ENCODE results near the gene STOML1. TPM values are rescaled to one million over a fixed set of nuclear protein-coding genes. Genes with fewer than 3 reads are reported as not detected.
A peak's percentile ranks its signal among the peaks of the same experiment; 100 is the strongest.

STOML1 gene
- total RNA-seq, 1 donor from 2014 or later: 23.4 TPM

DNA sequence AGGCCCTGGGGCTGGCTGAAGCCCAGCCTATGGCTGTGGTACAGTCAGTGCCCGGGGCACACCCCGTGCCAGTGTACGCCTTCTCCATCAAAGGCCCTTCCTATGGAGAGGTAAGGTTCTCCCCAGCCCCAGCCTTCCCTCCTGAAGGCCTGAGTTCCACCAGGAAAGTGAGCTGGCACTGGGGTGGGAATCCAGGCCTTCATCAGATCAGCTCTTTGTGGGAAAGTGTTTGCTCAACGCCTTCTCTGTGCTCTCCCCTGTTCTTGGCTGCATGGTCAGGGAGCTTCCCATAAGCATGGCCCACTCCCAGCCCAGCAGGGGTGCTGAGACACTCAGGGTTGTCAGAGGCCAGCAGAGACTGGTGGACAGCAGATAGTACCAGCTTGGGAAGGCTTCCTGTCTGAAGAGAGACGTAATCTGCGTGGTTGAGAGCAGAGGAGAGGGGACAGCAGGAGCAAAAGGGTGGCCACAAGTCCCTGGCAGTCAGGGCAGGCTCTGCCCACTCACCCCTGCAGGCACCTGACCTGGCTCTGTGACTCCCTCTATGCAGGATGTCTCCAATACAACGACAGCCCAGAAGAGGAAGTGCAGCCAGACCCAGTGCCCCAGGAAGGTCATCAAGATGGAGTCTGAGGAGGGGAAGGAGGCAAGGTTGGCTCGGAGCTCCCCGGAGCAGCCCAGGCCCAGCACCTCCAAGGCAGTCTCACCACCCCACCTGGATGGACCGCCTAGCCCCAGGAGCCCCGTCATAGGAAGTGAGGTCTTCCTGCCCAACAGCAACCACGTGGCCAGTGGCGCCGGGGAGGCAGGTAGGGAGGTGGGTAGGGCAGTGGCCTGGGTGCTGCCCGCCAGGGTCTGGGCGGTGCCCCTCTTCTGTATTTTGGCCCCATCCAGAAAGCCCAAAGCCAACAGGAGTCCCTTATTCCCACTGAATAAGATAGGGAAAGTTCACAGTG lies 40.8 kb upstream of the STOML1 start:
- peak; percentile 62 for ATAC-seq
- peaks cover 72% of the 10 kb centered on the region for H3K36me3 ChIP-seq

DNA sequence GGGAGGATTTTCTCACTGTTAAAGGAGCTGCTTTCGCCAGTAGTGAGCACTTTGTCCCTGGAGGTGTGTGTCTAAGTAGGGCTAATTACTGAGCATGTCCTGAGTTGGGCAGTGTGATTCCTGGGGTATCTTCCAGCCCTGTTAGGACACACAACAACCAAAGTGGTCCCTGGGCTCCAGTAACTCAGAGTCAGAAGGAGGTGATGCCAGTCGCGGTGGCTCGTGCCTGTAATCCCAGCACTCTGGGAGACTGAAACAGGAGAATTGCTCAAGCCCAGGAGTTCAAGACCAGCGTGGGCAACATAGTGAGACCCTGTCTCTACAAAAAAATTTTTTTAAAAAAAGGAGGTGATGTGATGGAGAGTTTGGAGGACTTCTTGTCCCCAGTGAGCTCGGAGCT lies 40.0 kb upstream of the STOML1 start:
- H3K4me1 ChIP-seq: no peaks in the 10 kb centered on the region
- no peaks in the 10 kb centered on the region for H3K27me3 ChIP-seq
- H3K36me3 ChIP-seq: peaks cover 68% of the 10 kb centered on the region
- ATAC-seq (no peak), DNase-seq (no peak)
- TF ChIP-seq, protein P1, sequence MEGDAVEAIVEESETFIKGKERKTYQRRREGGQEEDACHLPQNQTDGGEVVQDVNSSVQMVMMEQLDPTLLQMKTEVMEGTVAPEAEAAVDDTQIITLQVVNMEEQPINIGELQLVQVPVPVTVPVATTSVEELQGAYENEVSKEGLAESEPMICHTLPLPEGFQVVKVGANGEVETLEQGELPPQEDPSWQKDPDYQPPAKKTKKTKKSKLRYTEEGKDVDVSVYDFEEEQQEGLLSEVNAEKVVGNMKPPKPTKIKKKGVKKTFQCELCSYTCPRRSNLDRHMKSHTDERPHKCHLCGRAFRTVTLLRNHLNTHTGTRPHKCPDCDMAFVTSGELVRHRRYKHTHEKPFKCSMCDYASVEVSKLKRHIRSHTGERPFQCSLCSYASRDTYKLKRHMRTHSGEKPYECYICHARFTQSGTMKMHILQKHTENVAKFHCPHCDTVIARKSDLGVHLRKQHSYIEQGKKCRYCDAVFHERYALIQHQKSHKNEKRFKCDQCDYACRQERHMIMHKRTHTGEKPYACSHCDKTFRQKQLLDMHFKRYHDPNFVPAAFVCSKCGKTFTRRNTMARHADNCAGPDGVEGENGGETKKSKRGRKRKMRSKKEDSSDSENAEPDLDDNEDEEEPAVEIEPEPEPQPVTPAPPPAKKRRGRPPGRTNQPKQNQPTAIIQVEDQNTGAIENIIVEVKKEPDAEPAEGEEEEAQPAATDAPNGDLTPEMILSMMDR (IDR thresholded peaks at IDR 0.05): no peak
- H3K9me3 ChIP-seq: no peaks in the 10 kb centered on the region
- H3K27ac ChIP-seq: peak overlapping the region; percentile 30
- H3K4me3 ChIP-seq: no peak overlapping the region
- intact Hi-C loops (cut with DNase I): no loop called here

More for the DNA sequence above, 40.8 kb upstream of the STOML1 start:
- Histone ChIP-seq H3K4me3 (no peak overlapping the region), H3K4me1 (no peaks in the 10 kb centered on the region), H3K27ac (peak overlapping the region; percentile 30), H3K9me3 (no peaks in the 10 kb centered on the region), H3K27me3 (no peaks in the 10 kb centered on the region)
- DNase-seq: no peak
- TF ChIP-seq, protein P1 (IDR thresholded peaks at IDR 0.05): no peak
- intact Hi-C loops (cut with DNase I): no loop called here

DNA sequence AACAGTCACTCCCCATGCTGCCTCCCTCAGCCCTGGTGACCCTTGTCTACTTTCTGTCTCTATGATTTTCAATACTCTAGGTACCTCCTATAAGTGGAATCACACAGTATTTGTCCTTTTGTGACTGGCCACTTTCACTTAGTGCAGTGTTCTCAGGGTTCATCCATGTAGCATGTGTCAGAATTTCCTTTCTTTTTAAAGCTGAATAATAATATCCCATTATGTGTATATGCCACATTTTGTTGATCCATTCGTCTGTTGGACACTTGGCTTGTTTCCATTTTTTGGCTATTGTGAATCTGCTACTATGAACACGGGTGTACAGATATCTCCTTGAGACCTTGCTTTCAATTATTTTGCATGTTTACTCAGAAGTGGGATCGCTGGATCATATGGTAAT lies 36.6 kb upstream of the STOML1 start:
- H3K9me3 ChIP-seq: no peaks in the 10 kb centered on the region
- peaks cover 15% of the 10 kb centered on the region for H3K4me1 ChIP-seq
- TF ChIP-seq, protein P1 (IDR thresholded peaks at IDR 0.05): no peak
- ATAC-seq (no peak), DNase-seq (no peak)
- no peak overlapping the region for H3K27ac ChIP-seq
- no peaks in the 10 kb centered on the region for H3K27me3 ChIP-seq
- no peak overlapping the region for H3K4me3 ChIP-seq
- H3K36me3 ChIP-seq: peaks cover 67% of the 10 kb centered on the region
- intact Hi-C loops (cut with DNase I): no loop called here

DNA sequence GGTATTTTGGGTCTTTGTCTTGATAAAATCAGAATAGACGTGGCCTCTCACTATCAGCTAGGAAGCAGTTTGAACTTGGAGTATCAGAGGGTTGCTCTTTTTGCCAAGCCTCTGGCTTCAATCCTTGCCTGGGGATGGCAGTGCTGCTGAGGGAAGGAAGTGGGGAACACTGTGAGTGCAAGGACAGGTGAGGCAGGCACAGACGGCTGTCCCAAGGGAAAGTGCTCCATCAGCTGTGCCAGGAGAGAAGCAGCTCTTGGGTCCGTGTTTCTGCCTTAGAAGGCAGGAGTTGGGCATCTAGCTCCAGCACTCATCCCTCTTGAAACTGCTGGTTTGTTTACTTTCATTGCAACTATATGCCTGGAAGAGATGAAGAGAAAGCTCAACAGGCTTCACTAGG lies 35.6 kb upstream of the STOML1 start:
- Histone ChIP-seq H3K4me3 (no peak overlapping the region), H3K27ac (no peak overlapping the region), H3K36me3 (peaks cover 67% of the 10 kb centered on the region), H3K27me3 (no peaks in the 10 kb centered on the region), H3K4me1 (peaks cover 15% of the 10 kb centered on the region), H3K9me3 (no peaks in the 10 kb centered on the region)
- TF ChIP-seq, protein P1 (IDR thresholded peaks at IDR 0.05): no peak
- ATAC-seq: no peak
- no peak for DNase-seq
- intact Hi-C loops (cut with DNase I): no loop called here

DNA sequence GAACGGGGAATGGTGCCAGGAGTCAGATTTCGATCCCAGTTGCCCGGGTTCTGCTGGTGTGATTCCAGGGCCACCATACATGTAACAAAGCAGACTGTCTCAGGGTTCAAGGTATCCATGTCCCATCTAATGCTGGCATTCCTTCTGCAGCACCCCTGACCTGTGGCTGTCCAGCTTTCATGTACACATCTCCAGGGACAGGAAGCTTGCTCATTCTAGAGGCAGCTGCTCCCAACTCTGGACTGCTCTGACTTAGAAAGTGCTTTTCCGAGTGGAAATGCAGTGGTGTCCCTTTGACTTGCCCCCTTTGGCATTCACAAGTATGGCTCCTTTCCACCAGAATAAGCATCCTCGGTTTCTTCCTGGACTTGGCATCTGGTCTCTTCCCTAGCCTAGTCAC lies 33.3 kb upstream of the STOML1 start:
- no peak for ATAC-seq
- no peaks in the 10 kb centered on the region for H3K27me3 ChIP-seq
- DNase-seq: peak; percentile 20
- peaks cover 15% of the 10 kb centered on the region for H3K4me1 ChIP-seq
- H3K4me3 ChIP-seq: no peak overlapping the region
- TF ChIP-seq, protein P1 (IDR thresholded peaks at IDR 0.05): no peak
- no peaks in the 10 kb centered on the region for H3K9me3 ChIP-seq
- peaks cover 68% of the 10 kb centered on the region for H3K36me3 ChIP-seq
- H3K27ac ChIP-seq: no peak overlapping the region
- intact Hi-C loops (cut with DNase I): no loop called here
